Muscle of leg (tissue), 11 donors: ENCODE results near the gene CDH22. TPM values are rescaled to one million over a fixed set of nuclear protein-coding genes. Genes with fewer than 3 reads are reported as not detected.

ENCODE experiments used
- DNase-seq: peaks from one replicate; pipeline ENCODE4 v3.0.0; 2013
- H3K27ac ChIP-seq: one replicate; pipeline ENCODE4 v1.5.1; 2013; ENCODE audit warnings: mild to moderate bottlenecking, low read length, control low read depth
- H3K27me3 ChIP-seq: one replicate; pipeline ENCODE4 v1.6.1; 2013; ENCODE audit warnings: low read length; ENCODE audit not compliant: control insufficient read depth, insufficient read depth
- H3K36me3 ChIP-seq: one replicate; pipeline ENCODE4 v1.6.1; 2013; ENCODE audit warnings: low read length; ENCODE audit not compliant: control insufficient read depth, insufficient read depth
- H3K4me1 ChIP-seq: one replicate; pipeline ENCODE4 v1.6.1; 2013; ENCODE audit warnings: low read length; ENCODE audit not compliant: control insufficient read depth, insufficient read depth
- H3K4me3 ChIP-seq: one replicate; pipeline ENCODE4 v1.5.1; 2013; ENCODE audit warnings: low read length, control low read depth
- H3K9me3 ChIP-seq: replicated peaks from 2 replicates; pipeline ENCODE4 v1.6.1; 2013; ENCODE audit warnings: low read depth, low read length; ENCODE audit not compliant: control insufficient read depth
- WGBS: methylation state at CpG from one replicate; pipeline ENCODE4 v1.1.5; 2013; ENCODE audit warnings: missing lambda C conversion rate; ENCODE audit not compliant: insufficient coverage; 5-methylcytosine and 5-hydroxymethylcytosine counted together
- polyA plus RNA-seq, 8 donors: library from polyadenylated mRNA; unstranded; fragments of 120-200 nt; gene quantifications; one replicate each; pipeline versions ENCODE4 v1.2.1 to v1.2.3, GENCODE V29; 2013; ENCODE audit warnings: inconsistent platforms in 1 of 8, low replicate concordance in 1 of 8; ENCODE audit not compliant: insufficient read length in 8 of 8, insufficient read depth in 1 of 8
- total RNA-seq: library from RNA; stranded (reverse); fragments of 120-200 nt; gene quantifications from one replicate; pipeline ENCODE4 v1.2.4, GENCODE V29; 2013

Gene CDH22
- total and polyA plus RNA-seq, 9 donors, result 0.13 to 0.43 (median 0.25) TPM

DNA sequence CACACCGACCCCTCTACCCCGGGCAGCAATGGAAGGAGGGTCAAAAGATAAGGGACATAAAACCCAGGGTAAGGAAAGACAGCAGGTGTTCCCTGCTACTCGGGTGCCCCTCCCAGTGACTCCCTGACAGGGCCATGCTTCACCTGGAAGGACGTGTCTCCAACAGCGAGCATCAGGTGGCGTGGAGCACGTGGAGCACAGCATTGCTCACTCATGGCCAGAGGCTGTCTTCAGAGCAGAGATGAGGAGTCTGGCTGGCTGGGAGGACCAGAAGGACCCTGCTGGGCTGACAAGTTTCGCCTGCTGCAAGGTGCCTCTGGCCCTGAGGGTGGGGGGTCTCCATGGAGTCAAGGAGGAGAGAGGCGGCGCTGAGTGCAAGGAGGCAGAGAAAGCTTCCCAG lies 15.3 kb upstream of the CDH22 start:
- no peak for DNase-seq
- H3K4me3 ChIP-seq, result no peak overlapping the region
- WGBS, result 64% methylated on average over 10 of the region's 10 CpGs
- H3K27ac ChIP-seq, result no peak overlapping the region
- peaks cover 20% of the 10 kb centered on the region for H3K27me3 ChIP-seq
- no peaks in the 10 kb centered on the region for H3K4me1 ChIP-seq
- H3K36me3 ChIP-seq, result no peaks in the 10 kb centered on the region
- H3K9me3 ChIP-seq, result no peaks in the 10 kb centered on the region

DNA sequence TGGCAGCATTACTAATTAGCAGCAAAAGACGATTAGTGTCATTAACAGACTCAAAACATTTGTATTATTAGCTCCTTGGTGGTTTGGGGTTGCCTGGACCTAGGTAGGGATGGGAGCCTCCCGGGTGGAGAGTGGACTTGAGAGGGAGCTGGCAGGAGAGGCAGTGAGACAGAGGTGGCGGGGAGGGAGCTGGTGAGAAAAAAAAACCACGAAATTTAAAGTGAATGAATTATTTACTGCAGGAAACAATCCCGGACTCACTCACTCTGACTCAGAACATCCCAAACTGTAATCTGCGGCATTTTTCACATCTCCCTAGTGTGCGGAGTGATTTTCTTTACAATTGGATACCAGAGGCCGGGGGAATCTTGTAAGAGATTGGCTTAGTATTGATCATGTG lies 14.3 kb upstream of the CDH22 start:
- H3K4me1 ChIP-seq, result peaks cover 6% of the 10 kb centered on the region
- no peak for DNase-seq
- H3K9me3 ChIP-seq, result no peaks in the 10 kb centered on the region
- H3K36me3 ChIP-seq, result no peaks in the 10 kb centered on the region
- H3K4me3 ChIP-seq, result no peak overlapping the region
- WGBS, result 29% methylated on average over 1 of the region's 8 CpGs
- peaks cover 24% of the 10 kb centered on the region for H3K27me3 ChIP-seq
- H3K27ac ChIP-seq, result no peak overlapping the region

DNA sequence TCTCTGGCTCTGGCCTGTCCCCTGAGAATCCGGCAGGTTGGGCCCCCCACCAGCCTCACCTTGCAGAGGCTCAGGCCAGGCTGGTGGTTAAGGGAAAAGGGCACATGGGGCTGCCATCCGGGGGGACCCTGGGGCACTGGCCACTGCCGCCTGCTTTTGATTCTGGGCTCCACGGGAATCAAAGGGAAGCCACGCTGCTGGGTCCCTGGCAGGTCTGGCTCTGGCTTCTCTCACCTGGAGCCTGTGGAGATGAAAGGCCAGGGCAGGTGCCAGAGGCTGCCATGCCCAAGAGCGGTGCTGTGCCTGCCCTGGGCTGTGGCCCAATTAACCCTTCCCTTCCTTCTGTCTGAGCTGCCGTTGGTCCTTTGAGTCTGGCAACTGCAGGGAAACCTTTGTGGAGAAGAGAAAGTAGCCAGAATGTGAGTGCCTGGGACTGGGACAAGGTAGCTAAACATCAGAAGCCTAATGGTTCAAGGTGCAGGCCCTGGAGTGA lies 9.4 kb upstream of the CDH22 start:
- H3K4me1 ChIP-seq, result peaks cover 16% of the 10 kb centered on the region
- DNase-seq, result no peak
- peaks cover 48% of the 10 kb centered on the region for H3K27me3 ChIP-seq
- H3K36me3 ChIP-seq, result no peaks in the 10 kb centered on the region
- H3K9me3 ChIP-seq, result no peaks in the 10 kb centered on the region
- no peak overlapping the region for H3K4me3 ChIP-seq
- WGBS, result 41% methylated on average over 5 of the region's 7 CpGs
- H3K27ac ChIP-seq, result no peak overlapping the region

DNA sequence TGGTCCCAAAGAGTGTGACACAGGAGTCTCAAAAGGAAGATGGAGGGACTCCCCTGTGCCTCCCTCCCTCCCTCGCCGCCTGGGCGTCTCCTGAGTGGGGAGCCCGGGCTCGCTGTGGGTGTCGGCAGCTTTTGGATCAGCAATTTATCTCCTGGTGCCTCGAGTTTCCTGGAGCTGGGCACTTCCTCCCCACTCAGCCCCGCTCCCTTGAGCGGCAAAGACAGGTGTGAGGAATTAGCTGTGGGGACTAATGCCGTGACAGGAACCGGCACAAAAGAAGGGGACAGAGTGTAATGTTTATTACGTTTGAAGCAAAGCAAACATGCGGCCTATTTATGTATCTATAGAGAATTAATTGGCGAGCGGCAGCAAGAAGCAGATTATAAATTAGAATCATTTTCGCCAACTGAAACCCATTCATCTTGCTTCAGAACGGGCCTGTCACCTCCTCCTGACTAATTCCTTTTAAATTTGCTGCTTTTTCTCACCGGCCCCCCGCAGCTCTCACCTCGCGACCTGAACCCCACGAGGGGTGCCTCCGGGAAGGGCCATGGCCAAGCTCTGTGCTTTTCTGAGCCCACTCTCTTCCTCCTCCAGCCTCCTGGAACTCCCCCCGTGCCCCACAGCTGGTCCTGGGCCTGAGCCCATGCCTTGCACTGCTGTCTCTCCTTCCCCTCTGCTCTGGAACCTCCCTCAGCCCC lies 8.8 kb upstream of the CDH22 start:
- H3K9me3 ChIP-seq, result no peaks in the 10 kb centered on the region
- H3K4me3 ChIP-seq, result no peak overlapping the region
- H3K27me3 ChIP-seq, result peaks cover 51% of the 10 kb centered on the region
- DNase-seq, result peak; percentile 60
- H3K36me3 ChIP-seq, result no peaks in the 10 kb centered on the region
- peaks cover 22% of the 10 kb centered on the region for H3K4me1 ChIP-seq
- 28% methylated on average over 21 of the region's 24 CpGs for WGBS
- no peak overlapping the region for H3K27ac ChIP-seq

DNA sequence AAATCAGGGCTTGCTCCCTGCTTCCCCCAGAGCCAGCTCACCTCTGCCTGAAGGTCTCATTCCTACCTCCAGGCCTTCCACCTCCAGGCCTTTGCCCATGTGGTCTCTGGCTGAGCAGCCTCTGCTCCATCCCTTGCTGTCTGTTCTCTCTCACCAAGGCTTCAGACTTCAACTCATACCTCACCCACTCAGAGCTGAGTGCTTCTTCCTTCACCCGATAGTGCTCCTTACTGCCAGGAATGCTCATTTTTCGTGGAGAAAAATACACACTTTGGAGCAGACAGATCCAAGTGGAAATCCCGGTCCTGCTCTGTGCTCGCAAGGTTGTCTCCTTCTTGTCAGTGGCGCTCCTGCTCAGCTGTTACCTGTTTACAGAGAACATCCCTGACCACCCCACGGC lies 7.0 kb upstream of the CDH22 start:
- Histone ChIP-seq H3K4me1 (peaks cover 24% of the 10 kb centered on the region), H3K4me3 (no peak overlapping the region), H3K9me3 (no peaks in the 10 kb centered on the region), H3K27ac (no peak overlapping the region), H3K36me3 (no peaks in the 10 kb centered on the region), H3K27me3 (peaks cover 67% of the 10 kb centered on the region)
- 58% methylated on average over 6 of the region's 6 CpGs for WGBS
- DNase-seq, result no peak

DNA sequence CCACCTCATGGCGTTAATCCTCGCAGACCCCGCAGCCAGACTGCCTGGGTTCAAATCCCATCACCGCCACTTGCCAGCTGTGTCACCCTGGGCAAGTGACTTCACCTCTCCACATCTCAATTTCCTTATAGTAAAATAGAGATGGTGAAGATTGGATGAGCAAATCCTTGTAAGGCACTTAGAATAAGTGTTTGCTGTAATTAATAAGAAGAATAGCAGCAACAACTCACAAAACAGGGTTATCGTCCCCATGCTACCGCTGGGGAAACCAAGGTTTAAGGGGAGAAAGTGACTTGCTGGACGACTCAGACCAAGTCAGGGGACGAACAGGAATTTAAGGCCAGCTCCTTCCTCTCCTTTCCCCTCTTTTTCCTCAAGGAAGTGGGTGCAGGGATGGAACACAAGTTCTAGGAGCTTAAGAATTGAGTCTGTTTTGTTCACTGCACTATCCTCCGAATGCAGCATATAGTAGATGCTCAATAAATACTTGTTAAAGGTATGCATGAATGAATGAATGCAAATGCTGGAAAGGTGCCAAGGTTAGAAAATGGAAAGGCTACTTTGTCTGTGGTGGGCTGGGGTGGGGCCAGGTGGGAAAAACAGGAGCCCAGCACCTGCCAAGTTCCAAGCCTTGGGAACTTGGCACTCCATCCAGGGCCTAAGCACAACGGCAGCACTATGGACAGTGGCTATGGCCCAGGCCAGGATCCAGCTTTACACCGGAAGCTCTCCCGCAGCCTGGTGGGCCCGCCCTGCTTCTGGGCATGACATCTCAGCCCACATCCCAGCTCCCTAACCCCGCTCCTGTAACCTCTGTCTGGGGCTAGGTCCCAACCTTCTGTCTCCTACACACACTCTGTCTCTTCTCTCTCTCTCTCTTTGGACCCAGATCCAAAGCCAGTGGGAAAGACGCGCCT lies 4.9 kb upstream of the CDH22 start:
- H3K27ac ChIP-seq, result no peak overlapping the region
- H3K36me3 ChIP-seq, result no peaks in the 10 kb centered on the region
- peaks cover 26% of the 10 kb centered on the region for H3K4me1 ChIP-seq
- H3K4me3 ChIP-seq, result no peak overlapping the region
- peaks cover 87% of the 10 kb centered on the region for H3K27me3 ChIP-seq
- no peak for DNase-seq
- no peaks in the 10 kb centered on the region for H3K9me3 ChIP-seq
- whole genome bisulfite sequencing, result 69% methylated on average over 6 of the region's 16 CpGs

DNA sequence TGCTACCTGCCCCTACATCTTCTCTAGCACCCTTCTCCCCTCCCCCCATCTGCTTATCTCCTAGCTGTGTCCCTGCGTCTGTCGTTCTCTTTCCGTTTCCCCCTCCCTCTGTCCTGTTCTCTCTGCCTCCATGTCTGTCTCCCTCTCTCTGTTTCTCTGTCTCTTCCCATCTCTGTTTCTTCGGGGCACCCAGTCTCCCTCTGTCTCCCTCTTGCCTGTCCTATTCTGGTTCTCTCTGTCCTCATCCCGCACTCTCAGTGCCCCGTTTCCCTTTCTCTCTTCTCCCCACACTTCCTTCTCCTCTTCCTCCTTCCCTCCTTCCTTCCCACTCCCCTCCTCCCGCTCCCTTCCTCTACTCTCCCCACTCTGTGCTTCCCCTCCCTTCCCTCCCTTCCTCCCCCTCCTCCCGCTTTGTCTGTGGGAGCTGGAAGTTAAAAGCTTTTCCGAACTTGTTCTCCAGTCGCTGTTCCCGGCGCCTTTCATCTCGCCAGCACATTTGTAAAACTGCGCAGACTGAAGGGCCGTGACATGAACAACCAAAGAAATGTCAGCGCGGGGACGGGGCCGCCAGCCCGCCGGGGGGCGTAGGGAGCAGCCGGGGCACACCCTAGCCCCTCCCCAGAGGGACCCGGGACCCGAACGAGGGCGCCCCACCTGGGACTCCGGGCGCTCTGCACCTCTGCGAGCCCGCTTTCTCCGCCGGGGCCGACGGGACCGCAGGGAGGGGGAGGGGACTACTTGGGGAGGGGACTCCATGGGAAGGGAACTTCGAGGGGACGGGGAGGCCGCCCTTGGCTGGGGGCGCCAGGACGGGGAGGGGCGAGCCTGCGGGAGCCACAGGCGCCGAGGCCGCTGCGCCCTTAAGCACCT lies 4.0 kb upstream of the CDH22 start:
- Histone ChIP-seq H3K9me3 (no peaks in the 10 kb centered on the region), H3K36me3 (no peaks in the 10 kb centered on the region), H3K4me1 (peaks cover 20% of the 10 kb centered on the region), H3K27me3 (peaks cover 87% of the 10 kb centered on the region), H3K4me3 (no peak overlapping the region), H3K27ac (no peak overlapping the region)
- WGBS, result under 1% methylated on average over 37 of the region's 47 CpGs
- peak; percentile 35 for DNase-seq

DNA sequence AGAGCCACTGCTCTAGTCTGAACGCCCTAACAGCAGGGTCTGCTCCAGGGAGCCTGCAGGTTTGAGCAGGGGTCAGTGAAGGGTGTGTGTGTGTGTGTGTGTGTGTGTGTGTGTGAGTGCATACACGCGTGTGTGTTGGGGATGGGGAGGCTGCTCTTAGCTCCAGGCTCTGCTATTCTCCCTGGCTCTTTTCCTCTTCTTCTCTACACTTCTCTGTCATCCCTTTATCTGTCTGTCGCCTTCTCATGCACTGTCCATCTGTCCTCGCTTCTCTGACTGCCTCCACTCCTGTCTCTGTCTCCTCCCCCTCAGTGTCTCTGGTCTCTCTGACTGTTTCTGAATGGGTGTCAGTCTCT lies 3.4 kb upstream of the CDH22 start:
- Histone ChIP-seq H3K36me3 (no peaks in the 10 kb centered on the region), H3K27ac (no peak overlapping the region), H3K4me1 (peaks cover 18% of the 10 kb centered on the region), H3K4me3 (no peak overlapping the region), H3K9me3 (no peaks in the 10 kb centered on the region), H3K27me3 (peaks cover 87% of the 10 kb centered on the region)
- no peak for DNase-seq
- 15% methylated on average over 2 of the region's 5 CpGs for WGBS

DNA sequence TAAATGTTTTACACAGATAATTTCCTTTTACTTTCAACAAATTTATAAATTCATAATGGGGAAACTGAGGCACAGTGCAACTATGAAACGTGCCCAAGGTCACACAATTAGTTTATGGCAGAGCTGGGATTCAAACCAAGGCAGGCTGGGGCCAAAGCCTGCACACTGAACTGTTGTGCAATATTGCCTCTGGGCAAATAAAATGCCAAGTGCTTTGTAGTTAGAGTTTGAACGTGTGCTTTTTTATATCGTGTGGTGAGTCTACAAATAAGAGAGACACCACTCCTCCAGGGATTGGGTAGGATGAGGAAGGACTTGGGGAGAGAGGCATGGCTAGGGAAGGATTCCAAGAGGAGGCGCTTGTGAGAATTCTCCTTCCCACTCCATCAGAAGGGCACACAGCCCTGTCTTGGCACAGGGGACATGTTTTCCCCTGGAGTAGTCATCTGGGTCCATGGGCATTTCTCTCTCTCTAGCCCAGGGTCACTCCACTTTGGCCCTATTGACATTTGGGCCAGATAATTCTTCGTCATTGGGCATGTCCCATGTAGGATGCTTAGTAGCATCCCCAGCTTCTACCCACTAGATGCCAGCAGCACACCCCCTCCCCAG lies 2.8 kb upstream of the CDH22 start:
- H3K9me3 ChIP-seq, result no peaks in the 10 kb centered on the region
- WGBS, result 18% methylated on average over 4 of the region's 5 CpGs
- H3K4me1 ChIP-seq, result peaks cover 18% of the 10 kb centered on the region
- H3K27me3 ChIP-seq, result peaks cover 90% of the 10 kb centered on the region
- no peak for DNase-seq
- H3K27ac ChIP-seq, result no peak overlapping the region
- no peak overlapping the region for H3K4me3 ChIP-seq
- H3K36me3 ChIP-seq, result no peaks in the 10 kb centered on the region
